SU-DHL-6 (cell line): ENCODE data around the gene MYO7A.

Experiments used
- EZH2phosphoT487 ChIP-seq: fragments of 200-600 bp; sonication (generic), shearing (Covaris generic); conservative IDR thresholded peaks from 2 replicates; pipeline ENCODE4 v1.6.1; 2018; ENCODE audit warnings: mild to moderate bottlenecking, antibody characterized with exemption, low read length, moderate library complexity, mixed read lengths
- TF ChIP-seq, protein P1 (sequence below): fragments of 200-600 bp; sonication (generic); IDR thresholded peaks from one replicate; pipeline ENCODE4 v1.5.1; 2017; ENCODE audit warnings: antibody characterized with exemption, mild to moderate bottlenecking, low read length, moderate library complexity; ENCODE audit not compliant: insufficient read depth, poor library complexity, severe bottlenecking

DNA sequence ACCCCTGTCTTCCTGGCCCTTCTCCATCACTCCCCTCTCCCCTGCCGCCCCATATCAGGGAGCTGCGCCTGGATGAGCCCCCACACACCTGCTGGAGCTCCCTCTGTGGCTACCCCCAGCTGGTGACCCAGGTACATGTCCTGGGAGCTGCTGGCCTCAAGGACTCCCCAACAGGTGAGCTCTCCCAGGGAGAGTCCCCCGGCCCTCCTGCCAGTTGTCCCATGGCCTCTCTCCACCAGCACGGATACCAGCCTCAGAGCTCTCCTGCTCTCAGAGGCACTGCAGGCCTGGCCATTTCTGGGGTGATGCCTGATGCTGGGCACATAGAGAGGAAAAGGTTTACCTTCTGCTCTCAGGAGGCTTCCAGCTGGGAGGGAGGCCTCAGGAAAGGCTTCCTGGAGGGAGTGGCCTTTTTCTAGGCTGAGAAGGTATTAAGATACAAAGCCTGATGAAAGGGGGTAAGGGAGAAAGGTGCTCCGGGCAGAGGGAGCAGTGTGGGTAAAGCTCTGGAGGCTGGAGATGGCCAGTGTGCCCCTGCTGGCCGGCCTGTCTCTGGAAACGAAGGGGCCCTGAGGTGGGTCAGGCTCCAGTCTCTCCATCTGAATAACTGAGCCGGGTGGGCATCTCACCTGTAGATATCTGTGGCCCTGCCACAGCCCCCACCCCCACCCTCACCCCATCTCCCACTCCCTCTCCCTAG, 6.0 kb upstream of the MYO7A start:
- TF ChIP-seq, protein P1, sequence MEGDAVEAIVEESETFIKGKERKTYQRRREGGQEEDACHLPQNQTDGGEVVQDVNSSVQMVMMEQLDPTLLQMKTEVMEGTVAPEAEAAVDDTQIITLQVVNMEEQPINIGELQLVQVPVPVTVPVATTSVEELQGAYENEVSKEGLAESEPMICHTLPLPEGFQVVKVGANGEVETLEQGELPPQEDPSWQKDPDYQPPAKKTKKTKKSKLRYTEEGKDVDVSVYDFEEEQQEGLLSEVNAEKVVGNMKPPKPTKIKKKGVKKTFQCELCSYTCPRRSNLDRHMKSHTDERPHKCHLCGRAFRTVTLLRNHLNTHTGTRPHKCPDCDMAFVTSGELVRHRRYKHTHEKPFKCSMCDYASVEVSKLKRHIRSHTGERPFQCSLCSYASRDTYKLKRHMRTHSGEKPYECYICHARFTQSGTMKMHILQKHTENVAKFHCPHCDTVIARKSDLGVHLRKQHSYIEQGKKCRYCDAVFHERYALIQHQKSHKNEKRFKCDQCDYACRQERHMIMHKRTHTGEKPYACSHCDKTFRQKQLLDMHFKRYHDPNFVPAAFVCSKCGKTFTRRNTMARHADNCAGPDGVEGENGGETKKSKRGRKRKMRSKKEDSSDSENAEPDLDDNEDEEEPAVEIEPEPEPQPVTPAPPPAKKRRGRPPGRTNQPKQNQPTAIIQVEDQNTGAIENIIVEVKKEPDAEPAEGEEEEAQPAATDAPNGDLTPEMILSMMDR = no peak
- no peak for TF ChIP-seq EZH2phosphoT487
